Adrenal gland (tissue), 12 donors: ENCODE results near the gene AMIGO2. TPM values are rescaled to one million over a fixed set of nuclear protein-coding genes. Genes with fewer than 3 reads are reported as not detected.

ENCODE experiments used
- DNase-seq, 7 donors: peaks; one replicate each; pipeline ENCODE4 v3.0.0-alpha.2; 2019 to 2020
- H3K27ac ChIP-seq, 5 donors: fragments of 200-600 bp; sonication (generic) in 4 of 5; 1 replicate in 3 of 5; 2 replicates in 2 of 5; pipeline versions ENCODE4 v1.5.1 to v1.8.0; 2016 to 2020; ENCODE audit warnings: mild to moderate bottlenecking in 1 of 5
- H3K27me3 ChIP-seq: fragments of 200-600 bp; 2 replicates; pipeline ENCODE4 v1.8.0; 2021
- H3K36me3 ChIP-seq, 2 donors: fragments of 200-600 bp; replicated peaks in 1 of 2; 1 replicate in 1 of 2; 2 replicates in 1 of 2; pipeline versions ENCODE4 v1.5.1 to v1.8.0; 2018 to 2022
- H3K4me1 ChIP-seq, 2 donors: fragments of 200-600 bp; replicated peaks in 1 of 2; 1 replicate in 1 of 2; 2 replicates in 1 of 2; pipeline versions ENCODE4 v1.5.1 to v1.8.0; 2018 to 2021
- H3K4me3 ChIP-seq, 4 donors: fragments of 200-600 bp; sonication (generic) in 3 of 4; one replicate each; pipeline ENCODE4 v1.5.1; 2016 to 2018
- H3K9me3 ChIP-seq, 3 donors: fragments of 200-600 bp; sonication (generic) in 1 of 3; replicated peaks in 1 of 3; 1 replicate in 2 of 3; 2 replicates in 1 of 3; pipeline versions ENCODE4 v1.5.1 to v1.8.0; 2016 to 2021
- POLR2A ChIP-seq, 2 donors: fragments of 450-650 bp; IDR thresholded peaks; one replicate each; pipeline ENCODE4 v1.6.1; 2017; ENCODE audit warnings: antibody characterized with exemption in 2 of 2, mild to moderate bottlenecking in 2 of 2, moderate library complexity in 1 of 2
- WGBS, 4 donors: extraction: QIAGEN DNeasy Blood & Tissue Kit in 2 of 4; methylation state at CpG; one replicate each; pipeline versions ENCODE4 v1.1.5 to v1.1.7; 2013 to 2017; 5-methylcytosine and 5-hydroxymethylcytosine counted together
- intact Hi-C, 2 donors: fragments of 100-400 bp; cut with DNase I; formaldehyde crosslinking; loops; one replicate each; pipeline versions ENCODE4 v1.14.1 to v1.15.0; 2022 to 2023
- polyA plus RNA-seq, 3 donors: library from polyadenylated mRNA; stranded (reverse); fragments of 200-250 nt in 2 of 3; fragments of 350-450 nt in 1 of 3; fragmentation: Illumina TruSeq in 1 of 3; extraction: RNeasy Lipid Tissue Mini Kit (QIAGEN cat#74804) in 1 of 3; gene quantifications; one replicate each; pipeline ENCODE4 v1.2.3, GENCODE V29; 2013 to 2014
- total RNA-seq, 9 donors: library from RNA; depleted of rRNA in 4 of 9; stranded (reverse); fragments of >200 nt in 4 of 9; fragments of 120-200 nt in 1 of 9; fragmentation: NEBNext Ultra II Directional in 1 of 9; extraction: Animal tissue kit (Norgen Biotek cat#: 25700) in 1 of 9; gene quantifications; one replicate each; pipeline versions ENCODE4 v1.1.0 to v1.2.4, GENCODE V29; 2013 to 2023
- TF ChIP-seq, protein P1 (sequence below), 6 experiments: fragments of 450-650 bp in 4 of 6; fragments of 200-600 bp in 2 of 6; sonication (generic) in 1 of 6; IDR thresholded peaks; 1 replicate in 5 of 6; 2 replicates in 1 of 6; pipeline versions ENCODE4 v1.5.1 to v1.8.0; 2016 to 2021; ENCODE audit warnings: antibody characterized with exemption in 6 of 6, mild to moderate bottlenecking in 2 of 6, moderate library complexity in 1 of 6
- donor health status: healthy with polysubstance abuse.
- donor health status: Bipolar disorder and iron deficiency.
- donor health status: DM: yes; HTN: yes; CAD: no.
- donor health status: DM: no; HTN: no; CAD: no.
- donor health status: DM: no; HTN: no; CAD: no.
- donor health status: DM: yes; HTN: yes; CAD: no.

The AMIGO2 gene
- total and polyA plus RNA-seq, 12 donors, result 10.6 to 40.4 (median 28.3) TPM

- DNase-seq, result peak in 1 of 7 donors; percentile 7
- no peaks in the 10 kb centered on the region for H3K4me1 ChIP-seq
- no peak overlapping the region for H3K4me3 ChIP-seq
- intact Hi-C loops, result no loop called here
- WGBS, 4 donors, result 66 to 83% (median 79%) methylated on average over 5 of the region's 5 CpGs
- H3K9me3 ChIP-seq, result no peaks in the 10 kb centered on the region
- H3K27me3 ChIP-seq, result no peaks in the 10 kb centered on the region
- no peaks in the 10 kb centered on the region for H3K36me3 ChIP-seq
- H3K27ac ChIP-seq, result no peak overlapping the region
- TF ChIP-seq, protein P1, sequence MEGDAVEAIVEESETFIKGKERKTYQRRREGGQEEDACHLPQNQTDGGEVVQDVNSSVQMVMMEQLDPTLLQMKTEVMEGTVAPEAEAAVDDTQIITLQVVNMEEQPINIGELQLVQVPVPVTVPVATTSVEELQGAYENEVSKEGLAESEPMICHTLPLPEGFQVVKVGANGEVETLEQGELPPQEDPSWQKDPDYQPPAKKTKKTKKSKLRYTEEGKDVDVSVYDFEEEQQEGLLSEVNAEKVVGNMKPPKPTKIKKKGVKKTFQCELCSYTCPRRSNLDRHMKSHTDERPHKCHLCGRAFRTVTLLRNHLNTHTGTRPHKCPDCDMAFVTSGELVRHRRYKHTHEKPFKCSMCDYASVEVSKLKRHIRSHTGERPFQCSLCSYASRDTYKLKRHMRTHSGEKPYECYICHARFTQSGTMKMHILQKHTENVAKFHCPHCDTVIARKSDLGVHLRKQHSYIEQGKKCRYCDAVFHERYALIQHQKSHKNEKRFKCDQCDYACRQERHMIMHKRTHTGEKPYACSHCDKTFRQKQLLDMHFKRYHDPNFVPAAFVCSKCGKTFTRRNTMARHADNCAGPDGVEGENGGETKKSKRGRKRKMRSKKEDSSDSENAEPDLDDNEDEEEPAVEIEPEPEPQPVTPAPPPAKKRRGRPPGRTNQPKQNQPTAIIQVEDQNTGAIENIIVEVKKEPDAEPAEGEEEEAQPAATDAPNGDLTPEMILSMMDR (IDR thresholded peaks at IDR 0.05), result no peak
- TF ChIP-seq POLR2A (IDR thresholded peaks at IDR 0.05), result no peak
These were observed 34.7 kb upstream of the AMIGO2 start for GRCh38 chr12:47114481-47114892.

DNA sequence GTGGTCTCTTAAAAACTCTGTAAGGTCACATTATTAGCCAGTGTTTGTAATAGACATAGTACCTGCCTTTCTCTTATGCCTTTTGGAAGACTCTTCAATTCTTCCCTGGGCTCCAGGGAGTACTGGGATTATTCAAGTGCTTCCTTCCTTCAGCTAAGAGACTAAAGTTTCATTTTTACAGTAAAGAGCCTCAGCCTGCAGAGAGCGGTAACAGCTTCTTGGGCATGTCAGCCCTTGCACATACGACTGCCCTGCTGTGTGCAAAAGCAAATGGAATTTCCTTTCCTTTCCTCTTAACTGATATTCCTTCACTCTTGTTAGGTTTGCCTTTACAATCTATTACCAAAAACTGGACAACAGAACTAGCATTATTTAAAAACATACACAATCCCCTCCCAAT lies 32.9 kb upstream of the AMIGO2 start:
- H3K27me3 ChIP-seq, result no peaks in the 10 kb centered on the region
- no peak overlapping the region for H3K4me3 ChIP-seq
- no peak for TF ChIP-seq POLR2A (IDR thresholded peaks at IDR 0.05)
- TF ChIP-seq, protein P1 (IDR thresholded peaks at IDR 0.05), result no peak
- H3K9me3 ChIP-seq, result no peaks in the 10 kb centered on the region
- H3K27ac ChIP-seq, result no peak overlapping the region
- intact Hi-C loops, result no loop called here
- WGBS, 4 donors, result 83 to 98% (median 92%) methylated on average over 2 of the region's 2 CpGs
- H3K4me1 ChIP-seq, result no peaks in the 10 kb centered on the region
- no peaks in the 10 kb centered on the region for H3K36me3 ChIP-seq
- no peak for DNase-seq

- intact Hi-C loops, result no loop called here
- no peak for DNase-seq
- Histone ChIP-seq H3K4me3 (no peak overlapping the region), H3K4me1 (no peaks in the 10 kb centered on the region), H3K9me3 (no peaks in the 10 kb centered on the region), H3K27me3 (no peaks in the 10 kb centered on the region), H3K27ac (no peak overlapping the region), H3K36me3 (no peaks in the 10 kb centered on the region)
- WGBS, 4 donors, result 90 to 97% (median 93%) methylated on average over 6 of the region's 6 CpGs
- TF ChIP-seq, protein P1 (IDR thresholded peaks at IDR 0.05), result no peak
- TF ChIP-seq POLR2A (IDR thresholded peaks at IDR 0.05), result no peak
These were observed 32.1 kb upstream of the AMIGO2 start for GRCh38 chr12:47111854-47112253.

- 88 to 95% (median 94%) methylated on average over 2 of the region's 2 CpGs for WGBS, 4 donors
- no peak for TF ChIP-seq POLR2A (IDR thresholded peaks at IDR 0.05)
- TF ChIP-seq, protein P1 (IDR thresholded peaks at IDR 0.05), result no peak
- DNase-seq, result no peak
- Histone ChIP-seq H3K36me3 (no peaks in the 10 kb centered on the region), H3K4me3 (no peak overlapping the region), H3K4me1 (no peaks in the 10 kb centered on the region), H3K27ac (no peak overlapping the region), H3K9me3 (no peaks in the 10 kb centered on the region), H3K27me3 (no peaks in the 10 kb centered on the region)
- intact Hi-C loops, result no loop called here
These were observed 31.6 kb upstream of the AMIGO2 start for GRCh38 chr12:47111392-47111778.
